ENCODE results near the gene TSHZ2.
"Not testable (repeated sequence)": the region's sequence is repeated elsewhere in the genome, so short reads cannot be mapped to it uniquely, and the experiment has no call there.

Gene TSHZ2

DNA sequence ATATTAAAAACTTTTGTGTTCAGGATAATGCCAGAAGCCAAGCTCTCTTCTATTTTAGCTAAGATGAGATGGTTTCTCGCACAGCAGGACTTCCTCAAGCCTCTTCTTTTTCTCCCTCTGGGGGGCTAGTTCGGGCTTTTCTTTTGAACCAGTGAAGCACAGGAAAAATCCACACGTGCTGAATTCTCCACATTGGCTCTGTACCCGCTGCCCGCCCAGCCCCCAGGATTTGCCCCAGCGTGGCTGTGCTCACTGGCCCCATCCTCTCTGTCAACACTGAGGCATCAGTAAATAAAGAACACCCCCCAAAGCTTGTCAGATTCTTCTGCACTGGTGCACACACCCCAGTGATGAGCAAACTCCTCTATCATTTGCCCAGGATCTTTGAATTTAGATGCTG, 388.7 kb downstream of the TSHZ2 start:
- DNase-seq, result no peak

DNA sequence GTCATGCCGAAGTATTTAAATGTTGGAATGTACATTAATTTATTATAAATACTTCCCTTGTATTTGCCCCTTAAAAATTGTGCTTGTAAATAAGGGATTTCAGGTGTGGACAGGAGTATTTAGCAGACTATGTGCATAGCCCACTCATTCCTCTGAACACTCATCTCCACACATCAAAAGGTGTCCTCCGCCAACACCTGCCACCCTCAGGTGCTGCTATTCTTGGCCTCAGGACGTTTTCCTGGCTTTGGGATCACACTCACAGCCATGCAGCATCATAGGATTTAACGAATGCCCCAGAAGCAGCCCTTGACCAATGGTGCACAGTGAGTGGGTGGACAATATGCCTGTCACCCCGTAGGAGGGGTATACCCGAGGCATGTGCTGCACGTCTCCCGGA, 390.6 kb downstream of the TSHZ2 start:
- no peak for DNase-seq

DNA sequence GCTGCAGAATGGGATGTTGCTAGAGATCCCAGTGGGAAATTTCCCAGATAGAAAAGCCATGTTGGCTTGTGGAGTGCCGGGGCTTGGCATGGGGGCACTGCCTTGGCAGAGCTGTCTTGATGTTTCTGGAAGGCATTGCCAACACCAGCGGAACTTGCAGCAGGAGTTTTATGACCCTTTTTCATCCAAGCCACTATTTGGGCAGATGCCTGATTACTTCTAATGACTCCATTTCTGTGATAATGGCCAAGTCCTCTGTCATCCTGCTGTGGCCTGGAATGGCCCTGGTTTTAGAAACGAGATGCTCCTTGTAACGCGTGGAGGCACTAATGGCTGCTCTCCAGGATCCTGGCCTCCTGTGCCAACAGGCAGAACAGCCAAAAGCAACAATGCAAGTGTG, 392.5 kb downstream of the TSHZ2 start:
- DNase-seq, result no peak

DNA sequence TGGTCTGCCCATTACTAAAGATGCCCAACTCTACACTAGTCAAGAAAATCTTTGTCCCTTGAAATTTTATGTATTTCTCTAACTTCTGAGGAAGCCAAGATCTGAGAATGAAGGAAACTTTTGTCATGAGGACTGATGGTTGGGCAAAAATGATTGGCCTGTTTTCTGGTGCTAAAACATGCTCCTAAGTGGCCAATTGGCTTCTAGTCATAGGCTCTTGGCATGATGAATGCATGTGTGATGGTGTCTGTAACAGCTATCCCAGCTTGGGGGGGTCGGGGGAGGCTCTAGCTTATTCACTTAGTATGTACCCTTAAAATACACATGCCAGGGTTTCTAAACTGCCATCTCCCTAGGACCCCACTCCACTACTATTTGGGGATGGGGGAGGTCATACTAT, 392.9 kb downstream of the TSHZ2 start:
- no peak for DNase-seq

DNA sequence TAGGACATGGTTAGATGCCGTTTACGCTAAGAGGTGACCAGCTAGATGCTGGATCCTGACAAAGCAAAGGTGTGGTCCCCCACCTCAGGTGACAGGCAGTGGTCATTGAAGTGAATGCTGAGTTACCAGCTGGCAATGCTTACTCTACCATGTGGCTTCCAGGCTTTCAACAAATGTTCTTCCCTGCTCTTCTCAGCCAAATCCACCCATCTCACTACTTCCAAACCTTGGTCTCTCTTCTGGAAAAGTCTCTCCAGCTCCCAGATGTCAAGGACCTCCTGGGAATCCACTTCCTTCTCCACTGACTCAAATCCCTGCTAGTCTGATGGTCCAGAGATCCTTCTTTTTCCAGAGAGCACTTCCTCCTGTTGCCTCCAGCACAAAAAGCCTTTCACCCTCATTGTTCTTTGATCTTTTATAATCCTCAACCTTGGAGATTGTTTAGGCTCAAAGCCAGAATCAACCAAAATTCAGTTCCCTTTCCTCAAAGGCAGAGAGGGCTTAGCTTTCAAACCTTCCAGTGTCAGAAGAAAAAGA, 393.4 kb downstream of the TSHZ2 start:
- no peak for DNase-seq

DNA sequence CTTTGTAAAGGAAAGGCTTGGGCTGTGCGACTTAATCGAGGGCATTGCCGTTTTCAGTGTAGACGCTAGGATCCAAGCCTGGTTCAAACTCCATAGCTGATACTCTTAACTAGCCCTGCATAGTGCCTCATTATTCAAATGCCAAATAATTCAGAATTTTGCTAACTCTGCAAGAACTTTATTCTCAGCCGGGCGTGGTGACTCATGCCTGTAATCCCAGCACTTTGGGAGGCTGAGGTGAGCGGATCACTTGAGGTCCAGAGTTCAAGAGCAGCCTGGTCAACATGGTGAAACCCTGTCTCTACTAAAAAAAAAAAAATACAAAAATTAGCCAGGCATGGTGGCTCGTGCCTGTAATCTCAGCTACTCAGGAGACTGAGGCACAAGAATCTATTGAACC, 394.8 kb downstream of the TSHZ2 start:
- not testable (repeated sequence) for DNase-seq

DNA sequence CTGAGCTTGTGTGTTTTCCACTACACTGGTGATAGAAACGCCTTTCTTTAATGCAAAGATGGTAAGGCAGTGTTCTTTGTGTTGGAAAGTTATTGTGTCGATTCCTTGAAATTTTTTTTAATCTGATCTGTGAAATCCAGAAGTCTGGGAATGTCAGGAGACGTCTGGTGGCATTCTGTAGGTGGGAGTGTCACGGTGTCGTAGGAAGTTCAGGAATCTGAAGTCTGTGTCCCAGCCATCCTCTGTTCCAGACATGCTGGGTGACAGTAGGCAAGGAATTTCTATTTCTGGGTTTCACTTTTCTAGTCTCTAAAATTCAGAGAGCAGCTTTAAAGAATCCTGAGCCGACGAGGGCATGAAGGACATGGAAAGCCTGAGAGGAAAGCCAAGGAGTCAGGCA, 397.7 kb downstream of the TSHZ2 start:
- DNase-seq, result no peak

DNA sequence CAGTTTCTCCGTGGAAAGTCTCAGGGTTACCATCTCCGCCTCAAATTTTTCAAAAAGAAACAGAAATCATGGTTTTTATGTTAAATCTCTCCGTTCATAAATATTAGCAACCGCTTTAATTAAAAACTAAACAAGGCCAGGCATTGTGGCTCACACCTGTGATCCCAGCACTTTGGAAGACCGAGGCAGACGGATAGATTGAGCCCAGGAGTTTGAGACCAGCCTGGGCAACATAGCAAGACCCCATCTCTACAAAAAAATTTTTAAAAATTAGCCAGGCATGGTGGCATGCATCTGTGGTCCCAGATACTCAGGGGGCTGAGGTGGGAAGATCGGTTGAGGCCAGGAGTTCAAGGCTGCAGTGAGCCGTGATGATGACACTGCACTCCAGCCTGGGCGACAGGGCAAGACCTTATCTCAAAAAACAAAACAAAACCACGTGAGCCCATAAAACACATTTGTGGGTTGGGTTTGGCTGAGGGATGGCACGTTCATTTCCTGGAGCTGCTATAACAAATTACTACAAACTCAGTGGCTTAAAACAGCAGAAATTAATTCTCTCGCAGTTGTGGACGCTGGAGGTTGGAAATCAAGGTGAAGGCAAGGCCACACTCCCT, 398.3 kb downstream of the TSHZ2 start:
- DNase-seq, result no peak

DNA sequence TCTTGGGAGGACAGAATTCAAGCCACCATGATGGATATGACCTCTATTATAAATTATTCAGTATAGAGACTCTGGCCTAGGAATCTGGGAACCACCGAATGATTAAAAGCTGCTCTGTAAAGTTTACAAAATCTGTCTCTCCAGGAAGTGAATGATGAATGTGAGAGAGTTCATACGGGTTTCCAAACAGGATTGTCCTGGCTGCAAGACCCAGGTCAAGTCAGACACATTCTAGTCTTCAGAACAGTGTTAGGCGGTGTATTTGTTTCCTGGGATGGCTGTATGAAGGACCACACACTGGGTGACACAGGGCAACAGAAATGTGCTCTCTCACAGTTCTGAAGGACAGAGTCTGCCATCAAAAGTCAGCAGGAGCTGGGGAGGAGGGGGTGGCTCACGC, 399.1 kb downstream of the TSHZ2 start:
- DNase-seq, result no peak

DNA sequence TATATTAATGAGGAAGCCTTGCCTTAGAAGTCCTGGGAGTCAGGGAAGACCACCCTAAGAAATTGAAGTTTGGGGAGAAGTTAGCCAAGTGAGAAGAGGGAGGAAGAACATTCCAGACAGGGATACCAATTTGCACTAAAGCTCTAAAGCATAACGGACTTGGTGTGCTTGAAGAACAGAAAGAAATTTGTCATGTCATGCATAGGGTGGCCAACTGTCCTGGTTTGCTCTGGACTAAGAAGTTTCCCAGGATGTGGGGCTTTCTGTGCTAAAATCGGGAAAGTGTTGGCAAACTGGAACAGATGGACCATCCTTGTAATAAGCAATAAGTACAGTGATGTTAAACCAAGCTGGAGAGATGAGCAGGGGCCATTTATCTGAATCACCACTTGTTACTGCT, 403.9 kb downstream of the TSHZ2 start:
- DNase-seq, result no peak

DNA sequence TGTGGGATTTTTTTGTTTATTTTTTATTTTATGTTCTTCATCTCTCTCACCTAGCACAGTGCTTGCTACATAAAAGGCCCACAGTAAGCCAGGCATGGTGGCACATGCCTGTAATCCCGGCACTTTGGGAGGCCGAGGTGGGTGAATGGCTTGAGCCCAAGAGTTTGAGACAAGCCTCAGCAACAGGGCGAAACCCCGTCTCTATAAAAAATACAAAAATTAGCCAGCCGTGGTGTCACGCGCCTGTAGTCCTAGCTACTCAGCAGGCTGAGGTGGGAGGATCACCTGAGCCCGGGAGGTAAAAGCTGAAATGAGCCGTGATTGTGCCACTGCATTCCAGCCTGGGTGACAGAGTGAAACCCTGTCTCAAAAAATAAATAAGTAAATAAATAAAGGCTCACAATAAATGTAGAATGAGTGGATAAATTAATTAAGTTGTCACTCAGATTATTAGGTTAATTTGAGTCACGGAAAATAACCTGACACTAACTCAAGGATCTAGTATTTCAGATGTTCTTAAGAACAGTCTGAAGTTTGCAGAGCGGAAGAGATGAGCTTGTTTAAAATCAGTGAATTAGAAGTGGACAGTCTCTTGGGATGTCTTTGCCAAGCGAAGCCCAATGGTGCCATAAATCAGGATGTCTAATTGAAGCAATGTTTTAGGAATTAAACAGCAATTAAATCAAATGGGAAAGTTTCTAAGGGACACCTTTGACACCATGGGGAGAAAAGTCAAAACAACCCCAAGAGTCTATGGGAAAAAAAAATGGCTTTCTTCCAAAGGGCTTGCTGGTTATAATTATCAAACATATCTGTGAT, 407.1 kb downstream of the TSHZ2 start:
- DNase-seq, result no peak

DNA sequence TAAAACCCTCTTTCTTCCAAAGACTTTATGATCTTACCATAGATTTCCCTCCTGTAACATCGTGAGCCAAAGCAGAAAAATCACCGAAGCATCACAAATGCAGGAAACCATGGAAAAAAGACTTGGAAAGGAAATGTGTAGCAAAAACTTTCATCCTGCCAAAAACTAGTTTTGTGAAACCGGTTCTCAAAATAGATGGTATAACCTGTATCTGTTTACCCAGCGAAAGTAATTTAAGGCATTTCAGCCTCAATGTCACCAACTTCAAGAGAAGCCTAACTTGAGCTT, 407.6 kb downstream of the TSHZ2 start:
- no peak for DNase-seq

DNA sequence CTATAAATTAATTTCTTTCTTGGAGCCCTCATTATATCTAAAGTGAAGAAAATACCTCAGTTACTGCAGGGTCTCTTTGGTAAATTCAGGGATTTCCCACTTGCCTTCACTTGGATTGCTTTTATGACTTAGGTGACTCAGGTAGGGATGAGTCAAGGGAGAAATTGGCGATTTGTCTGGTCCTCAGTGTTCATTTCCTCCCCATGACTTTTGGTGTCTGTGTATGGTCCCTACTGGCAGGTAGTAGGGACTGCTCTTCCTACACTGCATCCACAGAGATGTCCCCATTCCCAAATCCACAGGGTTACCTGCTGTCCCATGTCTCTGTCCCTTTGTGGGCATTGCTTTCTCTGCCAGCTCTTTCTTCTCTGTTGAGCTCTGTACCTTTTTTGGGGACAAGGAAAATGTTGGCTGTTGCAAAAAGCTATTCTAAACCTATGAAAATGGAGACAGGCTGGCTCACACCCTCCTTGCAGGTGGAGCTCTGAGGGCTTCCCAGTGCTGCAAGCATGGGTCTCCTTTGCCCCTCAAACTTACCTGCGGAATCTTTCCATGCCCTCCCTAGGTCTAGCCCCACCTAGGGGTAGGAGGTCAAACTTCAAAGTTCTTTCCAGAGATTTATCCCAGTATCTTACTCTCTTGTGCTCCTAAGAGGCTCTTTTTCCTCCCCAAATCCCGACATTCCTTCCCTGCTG, 409.6 kb downstream of the TSHZ2 start:
- no peak for DNase-seq

DNA sequence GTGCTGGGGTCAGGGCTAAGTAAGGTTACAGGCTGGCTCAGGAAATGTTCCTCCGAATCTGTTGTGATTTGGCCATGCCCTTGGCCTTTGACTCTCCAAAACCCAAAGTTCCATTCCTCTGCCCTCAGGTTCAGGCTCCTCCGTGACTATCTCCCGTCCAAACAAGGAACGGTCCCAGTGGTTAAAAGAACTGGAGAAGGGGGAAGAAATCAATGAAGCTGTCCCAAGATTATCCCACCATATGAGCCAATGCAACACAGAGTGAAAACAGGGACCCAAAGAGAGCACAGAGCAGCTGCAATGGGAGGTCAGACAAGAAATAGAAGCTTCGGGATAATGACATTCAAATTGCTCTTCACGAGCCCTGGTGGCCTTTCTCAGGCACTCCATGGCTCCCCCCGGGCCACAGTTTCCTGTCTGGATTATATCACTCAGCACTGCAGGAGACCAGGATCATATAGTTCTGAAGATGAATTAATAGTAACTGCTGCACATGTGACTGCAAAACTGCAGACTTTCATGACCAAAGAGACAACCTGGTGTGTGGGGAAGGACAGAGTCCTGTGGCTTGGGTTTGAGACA, 410.2 kb downstream of the TSHZ2 start:
- DNase-seq, result no peak

DNA sequence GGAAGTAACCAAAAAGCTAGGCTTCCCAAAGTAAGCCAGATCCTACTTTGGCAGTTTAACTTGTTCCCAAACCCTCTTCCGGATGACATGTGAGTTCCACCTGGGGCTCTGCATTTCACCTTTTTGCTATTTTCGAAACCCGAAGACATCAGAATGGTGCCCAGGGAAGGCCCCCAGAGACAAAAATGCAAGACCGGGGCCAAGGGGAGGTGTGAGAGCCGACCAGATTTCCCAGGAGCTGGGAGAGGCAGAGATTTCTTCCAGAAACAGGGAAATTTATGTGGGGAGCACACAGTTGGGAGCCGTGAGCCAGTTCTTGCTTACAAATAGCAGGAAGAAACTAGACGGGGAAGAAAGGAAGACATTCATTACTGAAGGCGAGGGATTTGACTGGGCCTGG, 411.8 kb downstream of the TSHZ2 start:
- DNase-seq, result no peak

DNA sequence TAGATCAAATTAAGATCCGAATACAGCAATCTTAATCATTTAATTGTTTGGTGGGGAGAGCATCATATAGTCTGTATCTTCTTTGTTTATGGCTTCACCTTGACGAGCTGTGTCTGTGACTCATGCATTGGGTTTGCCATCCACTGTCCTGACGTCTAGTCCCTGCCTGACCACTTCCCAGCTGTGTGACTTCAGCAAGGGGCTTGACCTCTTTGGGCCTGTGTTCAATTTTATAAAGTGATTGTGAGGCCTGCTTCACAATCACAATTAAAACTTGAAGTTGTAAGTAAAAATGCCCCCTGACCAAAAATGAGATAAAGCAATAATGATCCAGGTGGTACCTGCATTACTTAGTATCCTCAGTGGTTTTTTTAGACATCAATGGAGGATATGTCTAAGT, 412.2 kb downstream of the TSHZ2 start:
- DNase-seq, result no peak

DNA sequence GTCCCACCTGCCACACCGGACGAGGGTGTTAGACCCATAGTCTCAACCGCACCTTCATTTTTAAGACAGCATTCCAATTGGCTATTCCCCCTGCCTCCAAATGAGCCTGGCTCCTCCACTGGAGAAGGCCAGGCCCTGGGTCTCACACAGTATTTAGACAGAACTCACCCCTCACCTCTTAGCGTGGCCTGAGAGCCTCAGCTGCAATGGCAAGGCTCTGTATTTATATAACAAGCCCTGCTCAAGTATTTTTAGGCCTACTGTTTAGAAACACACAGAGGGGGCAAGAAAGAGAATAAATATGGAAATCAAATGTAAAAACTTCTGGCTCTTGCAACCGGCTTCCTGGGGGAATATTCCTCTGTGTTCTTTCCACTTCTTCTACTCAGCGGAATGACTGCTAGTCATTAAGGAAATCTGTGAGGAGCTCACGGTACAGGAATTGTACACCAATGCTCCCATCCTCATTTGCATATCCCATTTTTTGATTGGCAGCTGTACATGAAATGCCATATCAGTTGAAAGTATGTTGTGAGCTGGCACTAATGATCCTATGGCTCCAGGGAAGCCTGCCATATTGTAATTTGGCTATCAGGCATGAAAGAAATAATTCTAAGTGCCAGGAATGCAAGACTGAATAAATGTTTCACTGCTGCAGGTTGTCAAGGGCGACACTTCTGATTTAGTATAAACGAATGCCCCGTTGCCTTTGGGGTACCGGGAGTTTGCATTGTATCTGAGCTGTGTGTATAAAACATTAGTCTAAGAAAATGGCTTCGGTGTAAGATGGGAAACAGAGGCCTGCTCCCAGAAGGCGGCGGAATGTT, 414.0 kb downstream of the TSHZ2 start:
- no peak for DNase-seq

DNA sequence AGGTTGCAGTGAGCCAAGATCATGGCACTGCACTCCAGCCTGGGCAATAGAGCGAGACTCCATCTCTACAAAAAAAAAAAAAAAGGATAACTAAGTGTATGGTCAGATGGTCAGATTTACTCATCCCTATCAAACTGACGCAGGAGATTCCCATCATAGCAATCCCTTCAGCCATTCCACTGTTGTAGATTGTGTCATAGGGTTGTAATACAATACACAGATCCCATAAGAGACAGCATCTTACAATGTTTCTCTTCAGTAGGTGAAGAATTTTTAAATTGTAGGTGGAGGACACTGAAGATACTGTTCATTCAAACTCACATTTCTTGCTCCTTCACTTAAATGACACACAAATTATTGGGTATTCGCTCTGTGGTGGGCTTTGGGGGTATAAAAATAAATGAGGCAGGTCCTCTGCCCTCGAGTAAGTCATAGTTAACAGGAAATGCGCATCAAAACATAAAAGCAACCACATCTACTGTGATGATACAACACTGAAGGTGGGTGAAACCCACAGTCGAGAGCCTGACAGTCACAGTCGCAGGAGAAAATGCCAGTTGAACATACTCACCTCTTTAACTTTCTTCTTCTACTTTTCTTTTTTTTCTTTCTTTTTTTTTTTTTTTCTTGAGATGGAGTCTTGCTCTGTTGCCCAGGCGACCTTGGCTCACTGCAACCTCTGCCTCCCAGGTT, 416.0 kb downstream of the TSHZ2 start:
- DNase-seq, result peak; percentile 61

DNA sequence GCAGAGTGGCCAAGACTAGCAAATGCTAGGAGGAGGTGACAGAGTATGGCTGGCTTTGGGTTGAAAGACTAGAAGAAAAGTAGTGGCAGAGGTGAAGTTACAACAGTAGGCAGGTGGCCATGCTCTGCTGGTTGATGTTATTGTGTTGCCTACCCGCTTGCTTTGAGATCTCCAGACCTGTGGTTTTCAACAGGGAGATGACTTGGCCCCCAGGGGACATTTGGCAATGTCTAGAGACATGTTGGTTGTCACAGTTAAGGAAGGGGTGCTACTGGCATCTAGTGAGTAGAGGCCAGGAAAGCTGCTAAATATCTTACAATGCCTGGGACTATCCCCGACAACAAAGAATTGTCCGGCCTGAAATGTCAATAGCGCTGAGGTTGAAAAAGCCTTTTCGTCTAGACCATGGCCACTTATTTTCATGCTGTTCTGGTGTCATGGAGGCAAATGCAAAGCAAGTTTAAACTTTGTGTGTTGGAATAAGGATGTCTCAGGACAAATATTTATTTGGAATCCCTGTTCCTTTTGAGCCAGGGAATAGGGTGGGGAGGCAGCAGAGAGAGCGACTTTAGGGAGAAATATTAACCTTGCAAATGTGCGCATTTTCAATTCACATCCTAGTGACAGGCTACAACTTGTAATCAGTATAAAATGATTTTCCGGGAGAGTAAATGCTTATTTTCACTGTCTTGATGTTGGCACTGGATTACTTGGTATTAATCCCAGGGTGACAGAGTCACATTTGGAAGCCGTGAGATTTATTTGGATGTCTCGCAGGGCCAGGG, 417.6 kb downstream of the TSHZ2 start:
- no peak for DNase-seq

DNA sequence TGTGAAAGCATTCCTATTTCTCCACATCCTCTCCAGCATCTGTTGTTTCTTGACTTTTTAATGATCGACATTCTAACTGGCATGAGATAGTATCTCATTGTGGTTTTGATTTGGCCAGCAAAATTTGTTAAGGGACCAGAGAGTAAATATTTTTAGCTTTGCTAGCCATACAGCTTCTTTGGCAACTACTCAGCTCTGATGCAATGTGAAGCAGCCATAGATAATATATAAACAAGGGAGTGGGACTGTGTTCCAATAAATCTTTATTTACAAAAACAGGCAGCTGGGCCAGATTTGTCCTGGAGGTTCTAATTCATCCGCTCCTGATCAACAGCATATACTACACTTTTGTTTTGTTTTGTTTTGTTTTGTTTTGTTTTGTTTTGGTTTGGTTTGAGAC, 418.6 kb downstream of the TSHZ2 start:
- DNase-seq, result no peak

DNA sequence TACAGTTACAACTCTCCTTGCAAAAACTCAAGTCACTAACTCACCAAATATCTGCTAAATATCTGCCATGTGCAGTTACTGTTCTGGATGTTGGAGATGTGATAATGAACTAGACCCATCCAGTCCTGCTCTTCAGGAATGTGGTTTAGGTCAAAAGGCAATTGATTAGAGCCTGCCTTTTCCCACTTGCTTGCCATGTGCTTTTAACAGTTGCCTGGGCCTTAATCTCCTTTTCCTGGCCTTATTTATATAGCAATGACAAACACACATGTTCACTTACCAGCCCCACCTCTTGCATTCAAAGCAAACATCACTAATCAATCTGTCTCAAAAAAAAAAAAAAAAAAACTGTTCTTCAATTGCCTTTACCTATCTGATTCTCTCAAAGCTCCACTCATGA, 422.3 kb downstream of the TSHZ2 start:
- DNase-seq, result no peak
